B cell (primary cell): ENCODE measurements around the gene ST6GAL1. TPM values are rescaled to one million over a fixed set of nuclear protein-coding genes. Genes with fewer than 3 reads are reported as not detected.

Source experiments
- ATAC-seq: fragments of 200-7000 bp; cut with Tn5 transposase; one replicate; pipeline ENCODE4 v1.10.0; 2021; ENCODE audit warnings: low read depth, mild to moderate bottlenecking, moderate number of reproducible peaks, moderate library complexity
- CTCF ChIA-PET: fragments of 350-600 bp; sonication (Branson Sonifier 250); formaldehyde crosslinking; loops from one replicate; lab custom pipeline; 2021; ENCODE audit warnings: antibody characterized with exemption, inconsistent platforms; lab: Charles Lee
- POLR2A ChIA-PET: fragments of 350-600 bp; sonication (Branson Sonifier 250); formaldehyde crosslinking; loops from one replicate; lab custom pipeline; 2021; ENCODE audit warnings: antibody characterized with exemption; lab: Charles Lee
- DNase-seq: peaks from one replicate; pipeline ENCODE4 v3.0.0; 2013
- H2AFZ ChIP-seq: 2 replicates; pipeline ENCODE4 v1.6.1; 2012; ENCODE audit warnings: mild to moderate bottlenecking, low read depth, low read length; ENCODE audit not compliant: insufficient read depth, poor library complexity, severe bottlenecking
- H3K27ac ChIP-seq, 2 donors: 1 replicate in 1 of 2; 2 replicates in 1 of 2; pipeline ENCODE4 v1.5.1; 2012 to 2013; ENCODE audit warnings: low read length in 2 of 2, mild to moderate bottlenecking in 2 of 2, moderate library complexity in 1 of 2
- H3K27me3 ChIP-seq, 4 experiments: fragments of 200-600 bp in 1 of 4; sonication (generic) in 1 of 4; replicated peaks in 1 of 4; 1 replicate in 2 of 4; 2 replicates in 2 of 4; pipeline versions ENCODE4 v1.6.1 to v1.7.0; 2013 to 2016; ENCODE audit warnings: low read length in 3 of 4, mild to moderate bottlenecking in 2 of 4, mixed read lengths in 1 of 4, moderate library complexity in 1 of 4; ENCODE audit not compliant: insufficient read depth in 4 of 4, control insufficient read depth in 3 of 4; ENCODE audit errors: control extremely low read depth in 1 of 4
- H3K36me3 ChIP-seq, 2 experiments: replicated peaks in 1 of 2; 1 replicate in 1 of 2; 2 replicates in 1 of 2; pipeline versions ENCODE4 v1.6.1 to v1.7.1; 2013; ENCODE audit warnings: low read length in 1 of 2; ENCODE audit not compliant: insufficient read depth in 2 of 2, control insufficient read depth in 1 of 2; ENCODE audit errors: control extremely low read depth in 1 of 2, extremely low read depth in 1 of 2
- H3K4me1 ChIP-seq, 2 donors: fragments of 200-600 bp in 1 of 2; sonication (generic) in 1 of 2; 1 replicate in 1 of 2; 2 replicates in 1 of 2; pipeline versions ENCODE4 v1.5.1 to v1.6.1; 2013 to 2017; ENCODE audit warnings: low read length in 2 of 2; ENCODE audit not compliant: control insufficient read depth in 2 of 2, insufficient read depth in 2 of 2
- H3K4me2 ChIP-seq: replicated peaks from 2 replicates; pipeline ENCODE3; 2012; ENCODE audit warnings: mild to moderate bottlenecking, low read depth, low read length; ENCODE audit not compliant: poor library complexity, severe bottlenecking
- H3K4me3 ChIP-seq, 5 experiments: fragments of 200-600 bp in 1 of 5; sonication (generic) in 1 of 5; 1 replicate in 3 of 5; 2 replicates in 2 of 5; pipeline versions ENCODE4 v1.5.1 to v1.7.0; 2011 to 2016; ENCODE audit warnings: low read length in 4 of 5, mild to moderate bottlenecking in 4 of 5, low read depth in 2 of 5, control low read depth in 1 of 5, moderate library complexity in 1 of 5; ENCODE audit not compliant: insufficient read depth in 1 of 5; ENCODE audit errors: control extremely low read depth in 1 of 5, extremely low read depth in 1 of 5
- H3K79me2 ChIP-seq: fragments of 200-600 bp; sonication (generic); one replicate; pipeline ENCODE4 v1.6.0; 2016; ENCODE audit warnings: low read length; ENCODE audit not compliant: control insufficient read depth, insufficient read depth
- H3K9ac ChIP-seq: fragments of 200-600 bp; sonication (generic); 2 replicates; pipeline ENCODE4 v1.6.1; 2017; ENCODE audit warnings: mild to moderate bottlenecking, low read length, moderate library complexity
- H3K9me3 ChIP-seq, 3 donors: one replicate each; pipeline versions ENCODE4 v1.6.1 to v1.7.1; 2013; ENCODE audit warnings: low read length in 2 of 3; ENCODE audit not compliant: control insufficient read depth in 2 of 3, insufficient read depth in 1 of 3; ENCODE audit errors: control extremely low read depth in 1 of 3
- H4K20me1 ChIP-seq: 2 replicates; pipeline ENCODE4 v1.6.0; 2012; ENCODE audit warnings: mild to moderate bottlenecking, low read length; ENCODE audit not compliant: insufficient read depth, control insufficient read depth, poor library complexity, severe bottlenecking
- H3K27ac Mint-ChIP-seq: one replicate; pipeline ENCODE4 v1.8.0; 2021; ENCODE audit warnings: mixed read lengths
- H3K27me3 Mint-ChIP-seq: one replicate; pipeline ENCODE4 v1.8.0; 2021; ENCODE audit warnings: mixed read lengths
- H3K4me1 Mint-ChIP-seq: one replicate; pipeline ENCODE4 v1.8.0; 2021; ENCODE audit warnings: mixed read lengths
- H3K4me3 Mint-ChIP-seq: one replicate; pipeline ENCODE4 v1.8.0; 2021; ENCODE audit warnings: mixed read lengths
- H3K9me3 Mint-ChIP-seq: one replicate; pipeline ENCODE4 v1.8.0; 2022; ENCODE audit warnings: mixed read lengths; ENCODE audit not compliant: insufficient read depth
- CTCF ChIP-seq: fragments of 200-600 bp; IDR thresholded peaks from one replicate; pipeline ENCODE4 v1.8.0; 2022; ENCODE audit warnings: antibody characterized with exemption, mild to moderate bottlenecking
- EZH2 ChIP-seq: IDR thresholded peaks from 2 replicates; pipeline ENCODE4 v1.6.1; 2012; ENCODE audit warnings: borderline replicate concordance, low read depth, mild to moderate bottlenecking, moderate library complexity, low read length; ENCODE audit not compliant: insufficient read depth, poor library complexity, severe bottlenecking
- WGBS: methylation state at CpG from one replicate; pipeline ENCODE4 v1.1.5; 2013; ENCODE audit warnings: missing lambda C conversion rate; ENCODE audit not compliant: insufficient coverage; 5-methylcytosine and 5-hydroxymethylcytosine counted together
- intact Hi-C: fragments of 100-400 bp; cut with micrococcal nuclease; formaldehyde crosslinking; loops from one replicate; pipeline ENCODE4 v1.10.0; 2022
- polyA plus RNA-seq: library from polyadenylated mRNA; depleted of rRNA; stranded (reverse); fragments of >200 nt; gene quantifications from 2 replicates; pipeline ENCODE4 v1.2.3, GENCODE V29; 2012
- total RNA-seq, 2 donors: library from RNA; stranded (reverse); fragments of 120-200 nt in 1 of 2; gene quantifications; 1 replicate in 1 of 2; 2 replicates in 1 of 2; pipeline versions ENCODE4 v1.2.3 to v1.2.4, GENCODE V29; 2013 to 2022

ST6GAL1 gene
- total and polyA plus RNA-seq, 2 donors (not counting 1 experiment from before 2014, with no cell fraction given), result 174 to 563 TPM

GRCh38 chr3:186939536-186939935 lies 9.2 kb downstream of the ST6GAL1 start:
- DNase-seq (no peak), ATAC-seq (no peak)
- no peak overlapping the region for H3K4me2 ChIP-seq
- no peak for TF ChIP-seq EZH2
- no peak for TF ChIP-seq CTCF
- ChIA-PET POLR2A (no interaction called here), CTCF (interaction anchor here (1.1 to 4.4 kb wide), 3 partner anchors 87 to 227 kb away, joined by 3 to 15 read pairs (median 3); no protein-coding TSS in a partner anchor)
- peaks cover 0 to 18% of the 10 kb centered on the region in 2 donors for H3K4me1 ChIP-seq
- peaks cover 4% of the 10 kb centered on the region for H3K9me3 Mint-ChIP-seq
- no peak overlapping the region for H3K9ac ChIP-seq
- H3K27ac Mint-ChIP-seq, result no peak overlapping the region
- intact Hi-C loops, result no loop called here
- peak overlapping the region in 1 of 2 donors; percentile 2 for H3K27ac ChIP-seq
- H3K4me1 Mint-ChIP-seq, result peaks cover 65% of the 10 kb centered on the region
- H3K27me3 Mint-ChIP-seq, result no peaks in the 10 kb centered on the region
- peaks cover 99% of the 10 kb centered on the region for H3K79me2 ChIP-seq
- peaks cover 11 to 69% of the 10 kb centered on the region in 2 experiments for H3K36me3 ChIP-seq
- no peaks in the 10 kb centered on the region for H3K9me3 ChIP-seq
- no peak overlapping the region for H3K4me3 Mint-ChIP-seq
- H3K4me3 ChIP-seq, result no peak overlapping the region
- no peaks in the 10 kb centered on the region for H3K27me3 ChIP-seq
- 100% methylated on average over 2 of the region's 5 CpGs for WGBS
- H2AFZ ChIP-seq, result no peak overlapping the region
- H4K20me1 ChIP-seq, result peaks cover 92% of the 10 kb centered on the region

- H3K27me3 Mint-ChIP-seq, result no peaks in the 10 kb centered on the region
- POLR2A ChIA-PET, result interaction anchor here (0.8 to 1.4 kb wide), 2 partner anchors 10 to 81 kb away, joined by 4 to 15 read pairs; no protein-coding TSS in a partner anchor
- Histone ChIP-seq H3K27ac (no peak overlapping the region), H3K4me2 (no peak overlapping the region), H3K9me3 (no peaks in the 10 kb centered on the region), H3K27me3 (no peaks in the 10 kb centered on the region), H3K9ac (no peak overlapping the region), H4K20me1 (peaks cover 88% of the 10 kb centered on the region), H3K4me1 (peaks cover 0 to 14% of the 10 kb centered on the region in 2 donors), H2AFZ (no peak overlapping the region), H3K79me2 (peaks cover 99% of the 10 kb centered on the region), H3K4me3 (no peak overlapping the region), H3K36me3 (peaks cover 8 to 64% of the 10 kb centered on the region in 2 experiments)
- DNase-seq, result no peak
- no peak overlapping the region for H3K4me3 Mint-ChIP-seq
- TF ChIP-seq EZH2, result no peak
- TF ChIP-seq CTCF, result no peak
- no peaks in the 10 kb centered on the region for H3K9me3 Mint-ChIP-seq
- CTCF ChIA-PET, result interaction anchor here (0.5 to 4.4 kb wide), 2 partner anchors 13 to 92 kb away, joined by 3 to 15 read pairs; no protein-coding TSS in a partner anchor
- 94% methylated on average over 2 of the region's 4 CpGs for WGBS
- H3K27ac Mint-ChIP-seq, result peak overlapping the region; percentile 3
- intact Hi-C loops, result no loop called here
- H3K4me1 Mint-ChIP-seq, result peaks cover 60% of the 10 kb centered on the region
- no peak for ATAC-seq
Observed at GRCh38 chr3:186940967-186941366, 10.6 kb downstream of the ST6GAL1 start.
